Hepatocyte (in vitro differentiated cells): ENCODE data around the gene IQCF2. TPM values are rescaled to one million over a fixed set of nuclear protein-coding genes. Genes with fewer than 3 reads are reported as not detected.

Source experiments
- DNase-seq: peaks from one replicate; pipeline ENCODE4 v3.0.0-alpha.2; 2016; ENCODE audit warnings: low spot score
- H2AFZ ChIP-seq: fragments of 200-600 bp; sonication (generic); 2 replicates; pipeline ENCODE4 v1.6.0; 2016; ENCODE audit warnings: antibody characterized with exemption, mild to moderate bottlenecking
- H3K27ac ChIP-seq: fragments of 200-600 bp; sonication (generic); 2 replicates; pipeline ENCODE4 v1.5.1; 2016; ENCODE audit warnings: mild to moderate bottlenecking
- H3K27me3 ChIP-seq: fragments of 200-600 bp; sonication (generic); 2 replicates; pipeline ENCODE4 v1.6.1; 2016
- H3K36me3 ChIP-seq: fragments of 200-600 bp; sonication (generic); replicated peaks from 2 replicates; pipeline ENCODE4 v1.5.1; 2016; ENCODE audit warnings: low read depth; ENCODE audit not compliant: insufficient read depth
- H3K4me1 ChIP-seq: fragments of 200-600 bp; sonication (generic); 2 replicates; pipeline ENCODE4 v1.5.1; 2016; ENCODE audit warnings: mild to moderate bottlenecking, moderate library complexity; ENCODE audit not compliant: insufficient read depth
- H3K4me2 ChIP-seq: fragments of 200-600 bp; sonication (generic); 2 replicates; pipeline ENCODE4 v1.6.0; 2016
- H3K4me3 ChIP-seq: fragments of 200-600 bp; sonication (generic); 2 replicates; pipeline ENCODE4 v1.5.1; 2016; ENCODE audit warnings: mild to moderate bottlenecking
- H3K79me2 ChIP-seq: fragments of 200-600 bp; sonication (generic); 2 replicates; pipeline ENCODE4 v1.6.0; 2017; ENCODE audit warnings: mild to moderate bottlenecking
- H3K9me2 ChIP-seq: fragments of 200-600 bp; sonication (generic); replicated peaks from 2 replicates; pipeline ENCODE4 v1.6.0; 2017; ENCODE audit warnings: mild to moderate bottlenecking; ENCODE audit not compliant: insufficient read depth
- H3K9me3 ChIP-seq: fragments of 200-600 bp; sonication (generic); 2 replicates; pipeline ENCODE4 v1.5.1; 2016; ENCODE audit warnings: low read depth, mild to moderate bottlenecking
- H4K20me1 ChIP-seq: fragments of 200-600 bp; sonication (generic); 2 replicates; pipeline ENCODE4 v1.6.0; 2016; ENCODE audit warnings: mild to moderate bottlenecking; ENCODE audit not compliant: insufficient read depth, poor library complexity, severe bottlenecking
- EZH2 ChIP-seq: fragments of 200-600 bp; sonication (generic); IDR thresholded peaks from 2 replicates; pipeline ENCODE4 v1.6.1; 2016; ENCODE audit warnings: antibody characterized with exemption, mild to moderate bottlenecking, borderline replicate concordance
- EZH2phosphoT487 ChIP-seq: fragments of 200-600 bp; sonication (generic); IDR thresholded peaks from one replicate; pipeline ENCODE4 v1.6.1; 2018; ENCODE audit warnings: antibody characterized with exemption, mild to moderate bottlenecking, low read depth, moderate library complexity; ENCODE audit not compliant: unreplicated experiment, severe bottlenecking
- WGBS: methylation state at CpG from one replicate; pipeline ENCODE4 v1.1.6; 2016; ENCODE audit warnings: low lambda C conversion rate; ENCODE audit errors: missing lambda C conversion rate; 5-methylcytosine and 5-hydroxymethylcytosine counted together
- polyA plus RNA-seq: library from polyadenylated mRNA; unstranded; fragments of >200 nt; fragmentation: Nextera tagmentation; extraction: Ambion mirVana; gene quantifications from 2 replicates; pipeline ENCODE4 v1.2.1, GENCODE V29; 2016
- total RNA-seq: library from RNA; depleted of rRNA; stranded (reverse); fragments of >200 nt; gene quantifications from 2 replicates; pipeline ENCODE4 v1.2.3, GENCODE V29; 2014
- TF ChIP-seq, protein P1 (sequence below): fragments of 200-600 bp; sonication (generic); IDR thresholded peaks from 2 replicates; pipeline ENCODE4 v1.5.1; 2016; ENCODE audit warnings: antibody characterized with exemption, mild to moderate bottlenecking; ENCODE audit not compliant: poor library complexity

IQCF2 gene
- total and polyA plus RNA-seq, 2 experiments from 2014 or later: not detected

DNA sequence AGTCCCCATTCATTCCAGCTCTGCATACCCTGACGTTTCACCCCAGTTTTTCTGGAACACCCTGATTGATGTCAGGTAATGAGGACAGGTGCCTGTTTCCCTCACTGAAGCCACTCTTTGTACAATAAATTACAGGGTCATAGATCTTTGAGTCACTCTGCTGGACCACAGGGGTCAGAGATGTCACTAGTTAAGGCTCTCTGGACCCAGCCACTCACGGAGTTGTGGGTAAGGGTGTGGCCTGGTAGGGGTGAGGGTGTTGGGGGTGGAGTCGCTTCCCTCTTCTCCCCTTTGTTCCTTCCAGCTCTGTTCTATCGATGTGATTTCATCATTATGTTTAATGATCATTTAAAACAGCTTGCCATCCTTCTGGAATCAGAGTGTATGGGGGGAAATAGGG lies 13.5 kb downstream of the IQCF2 start:
- Histone ChIP-seq H3K4me3 (no peak overlapping the region), H3K27ac (no peak overlapping the region), H2AFZ (no peak overlapping the region), H3K9me2 (no peaks in the 10 kb centered on the region), H3K79me2 (no peaks in the 10 kb centered on the region), H3K4me2 (no peak overlapping the region), H4K20me1 (no peaks in the 10 kb centered on the region), H3K36me3 (no peaks in the 10 kb centered on the region), H3K9me3 (no peaks in the 10 kb centered on the region), H3K27me3 (no peaks in the 10 kb centered on the region), H3K4me1 (no peaks in the 10 kb centered on the region)
- no peak for TF ChIP-seq EZH2
- TF ChIP-seq, protein P1, sequence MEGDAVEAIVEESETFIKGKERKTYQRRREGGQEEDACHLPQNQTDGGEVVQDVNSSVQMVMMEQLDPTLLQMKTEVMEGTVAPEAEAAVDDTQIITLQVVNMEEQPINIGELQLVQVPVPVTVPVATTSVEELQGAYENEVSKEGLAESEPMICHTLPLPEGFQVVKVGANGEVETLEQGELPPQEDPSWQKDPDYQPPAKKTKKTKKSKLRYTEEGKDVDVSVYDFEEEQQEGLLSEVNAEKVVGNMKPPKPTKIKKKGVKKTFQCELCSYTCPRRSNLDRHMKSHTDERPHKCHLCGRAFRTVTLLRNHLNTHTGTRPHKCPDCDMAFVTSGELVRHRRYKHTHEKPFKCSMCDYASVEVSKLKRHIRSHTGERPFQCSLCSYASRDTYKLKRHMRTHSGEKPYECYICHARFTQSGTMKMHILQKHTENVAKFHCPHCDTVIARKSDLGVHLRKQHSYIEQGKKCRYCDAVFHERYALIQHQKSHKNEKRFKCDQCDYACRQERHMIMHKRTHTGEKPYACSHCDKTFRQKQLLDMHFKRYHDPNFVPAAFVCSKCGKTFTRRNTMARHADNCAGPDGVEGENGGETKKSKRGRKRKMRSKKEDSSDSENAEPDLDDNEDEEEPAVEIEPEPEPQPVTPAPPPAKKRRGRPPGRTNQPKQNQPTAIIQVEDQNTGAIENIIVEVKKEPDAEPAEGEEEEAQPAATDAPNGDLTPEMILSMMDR: no peak
- TF ChIP-seq EZH2phosphoT487: no peak
- DNase-seq: no peak
- 76% methylated on average over 4 of the region's 4 CpGs for WGBS

DNA sequence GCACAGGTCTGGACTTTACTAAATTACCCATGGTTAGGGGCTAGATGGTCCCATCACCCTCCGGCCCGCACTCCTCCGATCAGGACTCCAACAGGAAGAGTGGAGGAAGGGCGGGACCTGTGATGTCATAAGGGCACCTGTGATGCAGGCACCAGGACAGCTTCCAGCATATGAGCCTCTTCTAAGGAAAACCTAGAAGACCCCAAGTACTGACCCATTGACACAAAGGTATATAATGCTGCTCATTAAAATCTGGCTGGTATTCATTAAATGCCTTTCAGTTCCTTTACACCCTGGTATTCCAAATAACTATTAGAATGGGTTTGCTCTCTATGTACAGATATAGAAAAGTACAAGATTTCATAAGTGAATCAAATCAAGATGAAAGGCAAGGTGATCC lies 14.1 kb downstream of the IQCF2 start, which contains the start of gene IQCF5:
TSS of gene IQCF5 (minus strand) at position 101 of the 400 bp plus-strand sequence. CDS start at position 31, 70 bp downstream.
- 86% methylated on average over 4 of the region's 4 CpGs for WGBS
- H3K4me1 ChIP-seq: no peaks in the 10 kb centered on the region
- no peak within 1 kb of the TSS for H2AFZ ChIP-seq
- H3K36me3 ChIP-seq: no peaks in the 10 kb centered on the region
- H4K20me1 ChIP-seq: no peaks in the 10 kb centered on the region
- no peaks in the 10 kb centered on the region for H3K9me3 ChIP-seq
- DNase-seq: no peak
- no peak within 1 kb of the TSS for H3K4me2 ChIP-seq
- H3K4me3 ChIP-seq: no peak within 1 kb of the TSS
- H3K79me2 ChIP-seq: no peaks in the 10 kb centered on the region
- H3K27ac ChIP-seq: no peak within 1 kb of the TSS
- TF ChIP-seq EZH2phosphoT487 (no peak), EZH2 (no peak)
- TF ChIP-seq, protein P1: no peak
- H3K27me3 ChIP-seq: no peaks in the 10 kb centered on the region
- no peaks in the 10 kb centered on the region for H3K9me2 ChIP-seq

DNA sequence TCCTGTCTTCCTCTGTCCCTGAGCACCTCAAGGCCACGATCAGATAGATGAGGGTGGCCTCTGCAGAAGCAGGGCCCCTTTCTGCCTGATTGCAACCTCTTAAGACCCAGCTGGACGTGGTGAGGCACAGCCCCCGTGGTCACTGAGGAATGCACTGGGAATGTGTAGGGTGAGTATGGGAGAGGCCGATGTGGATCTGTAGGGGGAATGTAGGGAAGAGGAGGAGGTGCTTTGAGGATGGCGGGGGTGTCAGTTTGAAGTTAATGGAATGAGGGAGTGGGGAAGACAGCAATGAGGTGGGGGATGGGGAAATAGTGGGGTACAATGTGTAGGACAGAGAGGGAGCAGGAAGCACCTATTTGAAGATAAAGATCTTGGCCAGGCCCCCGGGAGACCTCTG lies 14.8 kb downstream of the IQCF2 start:
- 54% methylated on average over 6 of the region's 6 CpGs for WGBS

More for the DNA sequence above, 14.8 kb downstream of the IQCF2 start:
- H3K27ac ChIP-seq: no peak overlapping the region
- no peaks in the 10 kb centered on the region for H4K20me1 ChIP-seq
- H3K27me3 ChIP-seq: no peaks in the 10 kb centered on the region
- H3K4me1 ChIP-seq: no peaks in the 10 kb centered on the region
- H3K36me3 ChIP-seq: no peaks in the 10 kb centered on the region
- no peaks in the 10 kb centered on the region for H3K79me2 ChIP-seq
- H3K9me2 ChIP-seq: no peaks in the 10 kb centered on the region
- H3K4me3 ChIP-seq: no peak overlapping the region
- H2AFZ ChIP-seq: no peak overlapping the region
- no peaks in the 10 kb centered on the region for H3K9me3 ChIP-seq
- no peak overlapping the region for H3K4me2 ChIP-seq
- TF ChIP-seq EZH2 (no peak), EZH2phosphoT487 (no peak)
- TF ChIP-seq, protein P1: no peak
- no peak for DNase-seq
